IPS-20b (cell line): ENCODE data around the gene IRF2BPL.
"Not testable (repeated sequence)": the region's sequence is repeated elsewhere in the genome, so short reads cannot be mapped to it uniquely, and the experiment has no call there.

Source experiments
- H3K27ac ChIP-seq: one replicate; pipeline ENCODE4 v1.5.1; 2013; ENCODE audit warnings: low read length
- H3K27me3 ChIP-seq: 2 replicates; pipeline ENCODE4 v1.6.1; 2013; ENCODE audit warnings: mild to moderate bottlenecking, low read length, inconsistent platforms; ENCODE audit not compliant: insufficient read depth
- H3K36me3 ChIP-seq: 2 replicates; pipeline ENCODE4 v1.6.1; 2013; ENCODE audit warnings: low read depth, mild to moderate bottlenecking, inconsistent platforms, low read length, moderate library complexity; ENCODE audit not compliant: insufficient read depth
- H3K4me1 ChIP-seq: 2 replicates; pipeline ENCODE4 v1.6.1; 2013; ENCODE audit warnings: mild to moderate bottlenecking, control low read depth, inconsistent platforms, low read length, moderate library complexity; ENCODE audit not compliant: insufficient read depth
- H3K4me3 ChIP-seq: 2 replicates; pipeline ENCODE4 v1.5.1; 2013; ENCODE audit warnings: mild to moderate bottlenecking, low read length, inconsistent platforms
- H3K9ac ChIP-seq: 2 replicates; pipeline ENCODE4 v1.6.1; 2013; ENCODE audit warnings: low read depth, mild to moderate bottlenecking, inconsistent platforms, low read length, moderate library complexity
- H3K9me3 ChIP-seq: 2 replicates; pipeline ENCODE4 v1.6.1; 2013; ENCODE audit warnings: mild to moderate bottlenecking, low read depth, low read length, inconsistent platforms; ENCODE audit not compliant: insufficient read depth

IRF2BPL gene

DNA sequence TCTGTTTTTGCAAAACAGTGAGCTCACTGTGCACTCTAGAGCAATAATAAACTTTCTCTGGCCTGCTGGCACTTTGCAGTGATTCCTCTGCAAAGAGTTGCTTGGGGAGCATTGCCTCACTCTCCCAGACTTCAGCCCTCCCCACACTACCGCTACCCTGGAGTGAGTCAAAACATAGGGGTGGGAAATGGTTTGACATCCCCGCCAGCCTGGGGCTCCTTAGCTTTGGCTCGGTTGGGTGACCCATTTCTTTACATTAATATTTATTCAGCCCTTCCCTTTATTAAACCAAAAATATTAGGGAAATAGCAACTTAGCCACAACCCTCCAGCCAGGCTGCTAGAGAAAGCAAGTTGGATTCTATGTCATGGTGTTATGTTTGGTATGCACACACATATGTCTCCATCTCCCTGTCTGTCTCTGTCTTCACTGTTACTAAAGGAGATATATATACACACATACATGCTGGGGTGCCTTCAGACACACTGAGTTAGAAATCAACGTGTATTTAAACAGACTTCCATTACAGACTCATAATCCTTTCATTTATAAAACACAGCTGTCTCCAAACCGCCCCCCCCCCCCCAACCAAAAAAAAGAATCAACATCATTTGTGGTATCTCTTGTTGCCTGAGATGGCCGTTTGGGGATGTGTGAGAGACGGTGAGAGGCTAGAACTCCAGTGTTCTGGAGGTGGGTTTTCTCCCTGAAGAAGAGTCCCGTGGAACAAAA, 3.4 kb upstream of the IRF2BPL start:
- Histone ChIP-seq H3K9me3 (no peaks in the 10 kb centered on the region), H3K4me3 (peak overlapping the region; percentile 72; the same call in 1 of the 2 replicates), H3K9ac (peak overlapping the region; percentile 86; the same call in 1 of the 2 replicates), H3K36me3 (no peaks in the 10 kb centered on the region), H3K27ac (peak overlapping the region; percentile 89), H3K4me1 (peaks cover 37% of the 10 kb centered on the region), H3K27me3 (peaks cover 7% of the 10 kb centered on the region; the same call in 1 of the 2 replicates)

DNA sequence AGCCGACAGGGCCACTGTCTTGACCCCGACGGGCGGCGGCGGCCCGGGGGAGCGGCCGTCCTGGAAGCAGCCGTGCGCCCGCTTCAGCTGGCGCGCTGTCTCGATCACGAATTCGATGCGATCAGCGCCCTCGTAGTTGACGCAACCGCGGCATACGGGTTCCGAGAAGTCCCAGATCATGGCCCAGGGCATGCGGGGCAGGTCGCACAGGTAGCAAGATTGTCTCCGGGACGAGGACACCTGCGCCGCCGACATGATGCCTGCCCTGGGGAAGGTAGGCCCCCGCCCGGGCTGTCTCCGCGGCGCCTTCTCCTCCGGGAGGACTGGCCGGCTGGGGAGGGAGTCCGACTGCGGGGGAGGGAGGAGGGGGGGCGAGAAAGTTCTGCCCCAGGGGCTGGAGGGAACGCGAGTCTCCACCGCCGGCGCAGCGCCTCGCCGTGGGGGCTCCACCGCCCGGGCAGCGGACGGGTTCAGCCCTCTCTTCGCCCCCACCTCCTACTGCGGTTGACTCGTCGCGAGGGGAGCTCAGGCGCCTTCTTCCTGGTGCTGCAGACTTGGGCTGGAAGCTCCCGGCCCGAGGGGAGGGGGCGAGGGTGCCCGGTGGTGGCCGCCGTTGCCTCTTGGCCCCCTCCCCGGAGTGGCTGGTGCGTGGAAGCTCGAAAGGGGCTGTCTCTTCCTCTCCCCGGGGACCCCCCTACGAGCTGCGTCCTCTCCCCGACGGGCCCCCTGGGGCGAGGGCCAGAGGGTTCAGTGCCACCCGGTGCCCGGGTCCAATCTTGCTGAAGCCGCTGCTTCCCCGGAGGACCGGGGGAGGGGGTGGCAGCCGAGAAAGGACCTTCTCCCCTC, 747 bp downstream of the IRF2BPL start:
- peaks cover 40% of the 10 kb centered on the region for H3K4me1 ChIP-seq
- peaks cover 6% of the 10 kb centered on the region; the same call in 1 of the 2 replicates for H3K36me3 ChIP-seq
- peak overlapping the region; percentile 88; the same call in 1 of the 2 replicates for H3K9ac ChIP-seq
- no peaks in the 10 kb centered on the region for H3K9me3 ChIP-seq
- H3K4me3 ChIP-seq, result peak overlapping the region; percentile 76
- H3K27ac ChIP-seq, result peak overlapping the region; percentile 76
- H3K27me3 ChIP-seq, result peaks cover 6% of the 10 kb centered on the region

DNA sequence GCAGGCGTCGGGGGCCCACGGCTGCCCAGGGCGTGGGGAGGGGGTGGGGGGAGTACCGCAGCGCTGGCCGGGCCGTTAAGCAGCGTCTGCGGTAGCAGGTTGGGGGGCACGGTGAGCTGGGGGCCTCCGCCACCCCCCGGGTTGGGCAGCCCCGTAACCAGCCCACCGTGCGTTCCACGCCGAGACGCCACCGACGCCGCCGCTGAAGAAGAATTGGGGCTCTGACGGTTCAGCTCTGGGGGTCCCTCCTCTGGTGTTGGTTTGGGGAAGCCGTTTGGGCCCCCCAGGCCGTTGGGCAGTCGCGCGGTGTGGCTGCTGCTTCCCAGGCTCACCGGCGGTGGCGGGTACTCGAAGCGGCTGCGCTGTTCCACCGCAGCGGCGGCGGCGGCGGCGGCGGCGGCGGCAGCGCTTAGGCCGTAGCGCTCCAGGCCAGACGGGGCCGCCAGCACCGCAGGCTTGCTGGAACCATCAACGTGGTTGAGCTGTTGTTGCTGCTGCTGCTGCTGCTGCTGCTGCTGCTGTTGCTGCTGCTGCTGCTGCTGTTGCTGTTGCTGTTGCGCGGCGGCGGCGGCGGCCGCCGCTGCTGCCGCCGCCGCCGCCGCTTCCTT, 1.5 kb downstream of the IRF2BPL start:
- Histone ChIP-seq H3K9me3 (no peaks in the 10 kb centered on the region), H3K9ac (peak overlapping the region; percentile 74; the same call in 1 of the 2 replicates), H3K27ac (no peak overlapping the region), H3K4me3 (peak overlapping the region; percentile 76; the same call in 1 of the 2 replicates), H3K27me3 (peaks cover 6% of the 10 kb centered on the region), H3K36me3 (peaks cover 6% of the 10 kb centered on the region; the same call in 1 of the 2 replicates), H3K4me1 (peaks cover 38% of the 10 kb centered on the region)

DNA sequence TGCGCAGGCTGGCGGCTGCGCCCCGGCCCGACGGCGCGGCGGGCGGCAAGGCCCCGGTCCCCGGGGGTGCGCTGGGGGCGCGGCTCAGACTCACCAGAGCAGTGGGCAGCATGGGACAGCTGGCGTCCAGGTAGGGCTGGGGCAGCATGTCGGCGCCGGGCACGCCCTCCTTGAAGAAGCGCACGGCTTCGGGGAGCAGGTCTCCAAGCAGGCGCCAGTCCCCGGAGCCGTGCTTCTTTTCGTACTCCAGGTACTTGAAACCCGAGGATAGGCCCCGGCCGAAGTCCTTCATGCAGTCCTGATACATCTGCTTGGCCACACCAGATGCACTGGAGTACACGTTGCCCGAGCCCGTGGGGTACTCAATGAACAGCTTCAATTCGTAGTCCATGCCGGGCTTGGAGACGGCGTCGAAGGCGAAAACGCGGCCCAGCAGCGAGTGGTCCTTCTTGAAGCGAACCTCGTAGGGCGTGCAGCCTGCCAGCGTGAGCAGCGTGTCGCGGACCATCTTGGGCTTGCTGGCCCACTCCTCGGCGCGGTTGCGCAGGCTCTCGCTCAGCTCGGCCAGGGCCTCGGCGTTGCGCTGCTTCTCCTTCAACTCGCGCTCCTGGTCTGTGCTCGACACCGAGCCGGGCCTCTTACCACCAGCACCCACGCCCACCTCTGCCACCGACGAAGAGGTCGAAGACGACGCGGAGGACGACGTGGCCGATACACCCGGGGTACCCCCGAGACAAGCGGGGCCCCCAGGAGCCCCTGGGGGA, 2.2 kb downstream of the IRF2BPL start:
- Histone ChIP-seq H3K4me1 (peaks cover 32% of the 10 kb centered on the region), H3K36me3 (peaks cover 6% of the 10 kb centered on the region; the same call in 1 of the 2 replicates), H3K9me3 (no peaks in the 10 kb centered on the region), H3K27me3 (peaks cover 6% of the 10 kb centered on the region), H3K4me3 (peak overlapping the region; percentile 76), H3K27ac (no peak overlapping the region), H3K9ac (peak overlapping the region; percentile 74)

DNA sequence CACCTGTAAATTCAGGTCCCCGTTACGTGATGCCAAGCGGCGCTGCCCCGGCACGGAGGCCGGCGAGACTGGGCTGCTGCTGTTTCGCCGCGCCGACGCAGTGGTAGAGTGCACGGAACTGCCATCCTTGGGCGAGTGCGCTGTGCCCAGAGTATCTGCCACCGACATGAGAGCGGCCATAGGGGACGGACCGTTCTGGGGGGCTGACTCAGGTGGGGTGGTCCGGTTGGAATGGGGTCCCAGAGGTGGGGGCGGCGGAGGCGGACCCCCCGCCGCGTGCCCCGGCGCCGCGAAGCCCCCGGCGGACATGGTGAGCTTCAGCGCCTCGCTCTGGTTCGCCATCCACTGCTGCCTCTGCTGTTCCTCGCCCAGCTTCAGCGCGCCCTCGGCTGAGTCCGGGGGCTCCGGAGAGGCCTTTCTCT, 2.8 kb downstream of the IRF2BPL start:
- Histone ChIP-seq H3K4me1 (peaks cover 28% of the 10 kb centered on the region), H3K27ac (peak overlapping the region; percentile 6)

DNA sequence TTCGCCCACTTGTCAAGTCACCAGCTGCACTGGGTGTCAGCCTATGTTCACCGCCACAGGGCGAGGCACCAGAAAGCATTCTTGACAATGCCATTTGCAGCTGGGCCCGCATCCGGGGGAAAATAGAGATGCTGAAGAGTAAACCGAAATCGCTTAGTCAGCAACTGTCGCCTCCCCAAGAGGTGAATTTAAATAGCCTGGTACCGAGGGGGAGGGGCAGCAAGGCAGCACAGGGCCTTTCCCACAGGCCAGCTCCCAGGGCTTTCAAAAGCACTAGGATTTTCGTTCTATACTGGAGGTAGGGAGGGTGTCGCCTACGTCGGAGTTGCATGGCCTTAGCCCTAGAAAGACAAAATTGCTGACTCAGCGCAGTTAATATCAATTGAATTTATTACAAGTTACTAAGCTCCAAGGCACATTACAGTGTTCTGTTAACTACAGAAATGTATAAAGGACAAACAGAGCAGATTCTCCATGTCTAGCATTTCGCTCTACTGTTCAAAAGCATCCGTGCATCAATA, 4.3 kb downstream of the IRF2BPL start:
- H3K27ac ChIP-seq, result peak overlapping the region; percentile 36
- H3K4me3 ChIP-seq, result peak overlapping the region; percentile 76
- peaks cover 26% of the 10 kb centered on the region for H3K4me1 ChIP-seq
- H3K9ac ChIP-seq, result peak overlapping the region; percentile 74; the same call in 1 of the 2 replicates
- peaks cover 6% of the 10 kb centered on the region; the same call in 1 of the 2 replicates for H3K36me3 ChIP-seq
- peaks cover 6% of the 10 kb centered on the region for H3K27me3 ChIP-seq
- no peaks in the 10 kb centered on the region for H3K9me3 ChIP-seq

More for the DNA sequence above, 2.8 kb downstream of the IRF2BPL start:
- H3K36me3 ChIP-seq, result peaks cover 6% of the 10 kb centered on the region; the same call in 1 of the 2 replicates
- H3K27me3 ChIP-seq, result peaks cover 6% of the 10 kb centered on the region
- peak overlapping the region; percentile 74; the same call in 1 of the 2 replicates for H3K9ac ChIP-seq
- H3K9me3 ChIP-seq, result no peaks in the 10 kb centered on the region
- peak overlapping the region; percentile 76 for H3K4me3 ChIP-seq

DNA sequence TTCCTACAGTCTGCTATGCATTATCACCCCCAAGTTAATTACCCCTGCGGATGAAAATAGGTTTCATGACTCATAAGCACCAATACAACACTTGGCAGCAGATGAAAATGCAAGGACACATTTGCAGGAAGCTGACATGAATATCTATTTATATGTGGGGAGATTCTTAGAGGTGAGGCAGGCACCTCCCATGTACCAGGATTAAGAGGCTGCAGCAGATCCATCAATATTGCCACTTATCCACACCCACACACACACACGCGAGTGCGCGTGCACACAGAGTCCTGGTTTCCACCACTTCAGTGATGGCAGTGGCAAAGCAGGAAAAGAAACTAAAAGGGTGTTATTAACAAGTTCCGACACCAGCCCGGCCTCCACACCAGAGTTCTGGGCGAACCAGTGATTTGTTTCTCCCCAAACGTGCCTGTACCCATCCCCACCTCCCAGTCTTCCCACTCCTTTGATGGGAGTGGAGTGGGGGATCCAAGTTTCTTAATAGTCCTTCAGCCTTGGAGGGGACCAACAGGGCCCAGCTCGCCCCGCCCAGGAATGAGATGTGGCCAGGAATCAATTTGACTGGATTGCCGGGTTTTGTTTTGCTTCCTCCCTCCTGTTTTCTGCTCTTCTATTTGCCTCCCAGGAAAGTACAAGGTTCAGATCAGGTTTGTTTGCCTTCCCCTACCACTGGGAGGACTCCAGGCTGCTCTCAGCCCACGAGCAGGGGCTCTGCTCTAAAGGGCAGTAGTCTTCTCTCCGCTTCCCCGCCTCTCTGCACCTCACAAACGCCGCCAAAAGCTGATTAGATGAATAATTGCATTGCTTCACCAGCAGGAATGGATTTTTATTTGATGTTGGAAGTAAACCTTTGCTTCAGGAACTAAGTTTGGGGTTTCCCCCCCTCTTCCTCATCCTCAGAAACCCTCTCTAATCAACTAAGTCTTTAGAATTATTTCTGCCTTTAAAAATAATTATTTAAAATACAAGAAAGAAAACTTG, 5.2 kb downstream of the IRF2BPL start:
- Histone ChIP-seq H3K4me3 (peak overlapping the region; percentile 76), H3K27me3 (peaks cover 6% of the 10 kb centered on the region), H3K27ac (no peak overlapping the region), H3K4me1 (peaks cover 22% of the 10 kb centered on the region), H3K9ac (peak overlapping the region; percentile 74; the same call in 1 of the 2 replicates), H3K36me3 (peaks cover 6% of the 10 kb centered on the region; the same call in 1 of the 2 replicates), H3K9me3 (no peaks in the 10 kb centered on the region)

DNA sequence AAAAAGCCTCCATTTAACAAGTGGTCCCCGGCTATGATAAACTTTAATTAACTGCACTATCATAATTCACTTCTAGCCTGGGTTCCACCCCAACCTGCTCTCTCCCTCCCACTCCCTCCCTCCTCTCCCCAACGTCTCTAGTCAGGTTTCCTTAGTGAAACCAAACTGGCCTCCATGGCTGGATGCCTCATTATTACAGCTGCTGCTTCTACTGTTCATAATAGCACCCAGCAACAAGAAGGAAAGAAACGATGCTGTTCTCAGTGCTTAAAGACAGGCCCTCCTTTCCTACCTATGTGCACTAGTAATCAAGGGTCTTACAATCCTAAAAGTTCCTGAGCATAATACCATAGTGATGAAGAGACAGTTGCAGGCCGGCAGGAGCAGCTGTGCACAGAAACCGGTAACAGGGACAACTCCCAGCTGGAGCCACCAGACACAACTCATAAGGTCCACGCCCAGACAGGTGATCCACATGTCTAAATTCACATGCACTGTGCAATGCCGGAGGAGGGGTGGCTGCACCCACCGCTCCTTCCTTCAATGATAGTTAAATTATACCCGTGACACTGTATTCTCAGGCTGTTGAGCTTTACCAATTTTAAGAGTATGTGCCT, 6.2 kb downstream of the IRF2BPL start:
- H3K4me1 ChIP-seq, result peaks cover 22% of the 10 kb centered on the region
- peak overlapping the region; percentile 74; the same call in 1 of the 2 replicates for H3K9ac ChIP-seq

DNA sequence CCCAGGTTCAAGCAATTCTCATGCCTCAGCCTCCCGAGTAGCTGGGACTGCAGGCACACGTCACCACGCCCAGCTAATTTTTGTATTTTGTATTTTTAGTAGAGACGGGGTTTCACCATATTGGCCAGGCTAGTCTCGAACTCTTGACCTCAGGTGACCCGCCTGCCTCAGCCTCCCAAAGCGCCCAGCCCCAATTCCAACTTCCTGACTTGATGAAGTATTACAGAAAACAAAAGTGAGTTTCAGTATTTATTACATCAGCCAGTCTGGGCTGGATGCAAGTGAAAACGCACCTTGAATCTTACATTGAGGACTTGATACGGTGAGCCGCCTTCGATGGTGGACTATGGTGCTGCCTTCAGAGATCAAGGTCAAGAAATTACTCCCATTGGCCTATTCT, 7.1 kb downstream of the IRF2BPL start:
- not testable (repeated sequence) for H3K9ac ChIP-seq, H3K4me3 ChIP-seq, H3K27me3 ChIP-seq, H3K9me3 ChIP-seq, H3K36me3 ChIP-seq
- peaks cover 22% of the 10 kb centered on the region for H3K4me1 ChIP-seq
- H3K27ac ChIP-seq, result peak overlapping the region; percentile 32

More for the DNA sequence above, 6.2 kb downstream of the IRF2BPL start:
- H3K4me3 ChIP-seq, result no peak overlapping the region
- no peaks in the 10 kb centered on the region for H3K9me3 ChIP-seq
- peaks cover 6% of the 10 kb centered on the region for H3K27me3 ChIP-seq
- H3K27ac ChIP-seq, result no peak overlapping the region
- peaks cover 6% of the 10 kb centered on the region; the same call in 1 of the 2 replicates for H3K36me3 ChIP-seq
